Stimulated activated memory B cell treated with anti-CD40 and anti-IgM and Interleukin-4, amounts not matched to agents 10 μg/mL and 1 μg/mL and 100 μg/mL, for 72 hours (primary cell): ENCODE results near the gene TSPAN32.

Experiments used
- ATAC-seq: fragments of 150-1000 bp; cut with Tn5 transposase; 2 replicates; pipeline ENCODE4 v1.10.0; 2021
- H3K27ac Mint-ChIP-seq: one replicate; pipeline ENCODE4 v1.8.0; 2022; ENCODE audit warnings: mild to moderate bottlenecking, mixed read lengths
- H3K27me3 Mint-ChIP-seq: one replicate; pipeline ENCODE4 v1.8.0; 2022; ENCODE audit warnings: mixed read lengths
- H3K36me3 Mint-ChIP-seq: one replicate; pipeline ENCODE4 v1.8.0; 2022; ENCODE audit warnings: mixed read lengths
- H3K4me1 Mint-ChIP-seq: one replicate; pipeline ENCODE4 v1.8.0; 2022; ENCODE audit warnings: mixed read lengths
- H3K4me3 Mint-ChIP-seq: one replicate; pipeline ENCODE4 v1.8.0; 2022; ENCODE audit warnings: mild to moderate bottlenecking, moderate library complexity, mixed read lengths
- H3K9me3 Mint-ChIP-seq: one replicate; pipeline ENCODE4 v1.8.0; 2022; ENCODE audit warnings: mixed read lengths

TSPAN32 gene

GRCh38 chr11:2312232-2313042, 10.6 kb downstream of the TSPAN32 start:
- no peak overlapping the region for H3K27ac Mint-ChIP-seq
- H3K4me3 Mint-ChIP-seq, result no peak overlapping the region
- H3K27me3 Mint-ChIP-seq, result peaks cover 27% of the 10 kb centered on the region
- ATAC-seq, result no peak
- H3K9me3 Mint-ChIP-seq, result no peaks in the 10 kb centered on the region
- H3K4me1 Mint-ChIP-seq, result no peaks in the 10 kb centered on the region
- no peaks in the 10 kb centered on the region for H3K36me3 Mint-ChIP-seq

- H3K27me3 Mint-ChIP-seq, result peaks cover 27% of the 10 kb centered on the region
- H3K36me3 Mint-ChIP-seq, result no peaks in the 10 kb centered on the region
- H3K27ac Mint-ChIP-seq, result no peak overlapping the region
- no peaks in the 10 kb centered on the region for H3K4me1 Mint-ChIP-seq
- H3K4me3 Mint-ChIP-seq, result no peak overlapping the region
- H3K9me3 Mint-ChIP-seq, result no peaks in the 10 kb centered on the region
- no peak for ATAC-seq
Measured at GRCh38 chr11:2313051-2313951, 11.5 kb downstream of the TSPAN32 start.

DNA sequence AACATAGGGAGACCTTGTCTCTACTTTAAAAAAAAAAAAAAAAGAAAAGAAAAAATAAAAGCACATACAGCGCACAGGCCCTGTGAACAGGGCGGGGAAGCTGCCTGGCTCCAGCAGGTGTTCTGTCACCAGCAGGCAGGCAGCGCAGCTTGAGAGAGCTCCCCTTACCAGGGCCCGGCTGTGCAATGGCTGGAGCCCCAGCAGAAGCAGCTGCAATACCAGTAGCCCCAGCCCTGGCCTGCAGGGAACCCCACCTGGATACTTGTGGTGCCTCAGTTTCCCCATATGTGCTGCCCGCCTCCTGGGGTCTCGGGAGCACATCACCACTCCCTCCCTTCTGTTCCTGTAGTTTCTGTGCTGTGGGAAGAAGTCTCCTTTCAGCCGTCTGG, 12.3 kb downstream of the TSPAN32 start:
- H3K27ac Mint-ChIP-seq, result no peak overlapping the region
- no peak for ATAC-seq
- no peaks in the 10 kb centered on the region for H3K9me3 Mint-ChIP-seq
- no peak overlapping the region for H3K4me3 Mint-ChIP-seq
- no peaks in the 10 kb centered on the region for H3K4me1 Mint-ChIP-seq
- H3K36me3 Mint-ChIP-seq, result no peaks in the 10 kb centered on the region
- H3K27me3 Mint-ChIP-seq, result peaks cover 27% of the 10 kb centered on the region

GRCh38 chr11:2314525-2315394, 12.9 kb downstream of the TSPAN32 start:
- H3K4me3 Mint-ChIP-seq, result no peak overlapping the region
- peaks cover 29% of the 10 kb centered on the region for H3K27me3 Mint-ChIP-seq
- H3K27ac Mint-ChIP-seq, result no peak overlapping the region
- no peak for ATAC-seq
- H3K4me1 Mint-ChIP-seq, result no peaks in the 10 kb centered on the region
- no peaks in the 10 kb centered on the region for H3K9me3 Mint-ChIP-seq
- H3K36me3 Mint-ChIP-seq, result no peaks in the 10 kb centered on the region

DNA sequence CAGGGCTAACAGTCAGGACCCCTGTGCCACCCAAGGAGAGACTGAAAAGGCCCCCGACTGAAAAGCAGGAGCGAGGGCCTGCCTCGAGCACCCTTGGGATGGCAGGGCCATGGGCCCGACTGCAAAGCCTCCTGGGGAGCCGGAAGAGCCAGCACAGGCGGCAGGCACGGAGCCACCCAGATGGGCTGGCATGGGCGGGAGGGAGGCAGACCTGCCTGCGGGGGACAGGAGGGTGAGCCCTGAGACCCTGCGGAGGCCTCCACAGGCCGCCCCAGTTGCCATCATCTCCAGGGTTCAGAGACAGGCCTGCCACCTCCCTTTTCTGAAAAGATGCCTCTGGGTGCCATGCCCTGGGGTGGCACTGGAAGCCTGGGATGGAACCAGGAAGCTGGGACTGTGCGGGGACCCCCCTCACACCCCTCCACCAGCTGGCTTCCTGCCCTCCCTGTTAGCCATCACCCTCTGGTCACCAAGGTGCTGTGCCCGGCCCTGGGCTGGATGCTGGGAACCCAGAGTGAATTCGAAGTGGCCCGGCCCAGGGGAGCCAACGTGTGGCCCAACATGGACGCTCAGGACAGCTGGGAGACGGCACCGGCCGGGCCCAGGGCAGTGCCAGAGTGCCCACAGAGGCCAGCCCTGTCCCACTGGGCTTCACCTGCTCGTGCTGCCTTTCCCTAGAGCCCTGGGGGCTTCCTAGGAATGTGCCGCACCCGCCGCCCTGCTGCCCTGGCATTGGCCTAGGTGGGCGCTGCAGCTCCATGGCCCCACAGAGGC, 13.8 kb downstream of the TSPAN32 start:
- Mint-ChIP-seq H3K4me3 (no peak overlapping the region), H3K27ac (no peak overlapping the region), H3K4me1 (no peaks in the 10 kb centered on the region), H3K9me3 (no peaks in the 10 kb centered on the region), H3K36me3 (no peaks in the 10 kb centered on the region), H3K27me3 (peaks cover 37% of the 10 kb centered on the region)
- ATAC-seq, result no peak

DNA sequence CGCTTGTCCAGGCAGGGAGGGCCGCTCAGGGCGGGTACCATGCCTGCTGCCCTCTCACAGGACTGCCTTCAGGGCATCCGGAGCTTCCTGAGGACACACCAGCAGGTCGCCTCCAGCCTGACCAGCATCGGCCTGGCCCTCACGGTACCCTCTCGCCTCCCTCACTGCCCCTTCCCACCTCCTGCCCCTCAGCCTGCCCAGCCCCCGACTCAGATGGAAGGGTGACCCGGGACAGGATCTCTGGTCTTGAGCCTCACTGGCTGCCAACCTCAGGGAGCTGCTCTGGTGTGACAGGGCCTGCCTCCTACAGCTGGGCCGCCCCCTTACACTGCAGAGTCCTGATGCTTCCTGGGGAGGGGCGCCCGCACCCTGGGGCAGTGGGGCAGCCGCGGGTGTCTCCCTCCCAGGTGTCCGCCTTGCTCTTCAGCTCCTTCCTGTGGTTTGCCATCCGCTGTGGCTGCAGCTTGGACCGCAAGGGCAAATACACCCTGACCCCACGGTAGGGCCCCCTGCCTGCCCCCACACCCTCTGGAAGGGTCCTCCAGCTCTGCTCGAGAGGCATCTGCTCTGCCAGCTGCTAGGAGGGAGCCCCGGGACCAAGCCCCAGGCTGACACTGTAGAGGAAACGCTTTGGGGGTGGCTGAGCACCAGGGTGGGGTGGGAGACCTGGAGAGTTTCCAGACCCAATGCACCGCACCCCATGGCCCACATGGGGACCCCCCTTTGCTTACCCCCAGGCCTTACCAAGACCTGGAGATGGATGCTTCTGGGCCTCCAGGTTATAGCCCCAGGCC, 14.6 kb downstream of the TSPAN32 start:
- H3K4me1 Mint-ChIP-seq, result no peaks in the 10 kb centered on the region
- peaks cover 42% of the 10 kb centered on the region for H3K27me3 Mint-ChIP-seq
- H3K27ac Mint-ChIP-seq, result no peak overlapping the region
- ATAC-seq, result no peak
- H3K36me3 Mint-ChIP-seq, result no peaks in the 10 kb centered on the region
- H3K9me3 Mint-ChIP-seq, result no peaks in the 10 kb centered on the region
- no peak overlapping the region for H3K4me3 Mint-ChIP-seq

GRCh38 chr11:2316963-2317244, 15.1 kb downstream of the TSPAN32 start:
- Mint-ChIP-seq H3K27me3 (peaks cover 36% of the 10 kb centered on the region), H3K36me3 (no peaks in the 10 kb centered on the region), H3K4me1 (no peaks in the 10 kb centered on the region), H3K27ac (no peak overlapping the region), H3K4me3 (no peak overlapping the region), H3K9me3 (no peaks in the 10 kb centered on the region)
- no peak for ATAC-seq

DNA sequence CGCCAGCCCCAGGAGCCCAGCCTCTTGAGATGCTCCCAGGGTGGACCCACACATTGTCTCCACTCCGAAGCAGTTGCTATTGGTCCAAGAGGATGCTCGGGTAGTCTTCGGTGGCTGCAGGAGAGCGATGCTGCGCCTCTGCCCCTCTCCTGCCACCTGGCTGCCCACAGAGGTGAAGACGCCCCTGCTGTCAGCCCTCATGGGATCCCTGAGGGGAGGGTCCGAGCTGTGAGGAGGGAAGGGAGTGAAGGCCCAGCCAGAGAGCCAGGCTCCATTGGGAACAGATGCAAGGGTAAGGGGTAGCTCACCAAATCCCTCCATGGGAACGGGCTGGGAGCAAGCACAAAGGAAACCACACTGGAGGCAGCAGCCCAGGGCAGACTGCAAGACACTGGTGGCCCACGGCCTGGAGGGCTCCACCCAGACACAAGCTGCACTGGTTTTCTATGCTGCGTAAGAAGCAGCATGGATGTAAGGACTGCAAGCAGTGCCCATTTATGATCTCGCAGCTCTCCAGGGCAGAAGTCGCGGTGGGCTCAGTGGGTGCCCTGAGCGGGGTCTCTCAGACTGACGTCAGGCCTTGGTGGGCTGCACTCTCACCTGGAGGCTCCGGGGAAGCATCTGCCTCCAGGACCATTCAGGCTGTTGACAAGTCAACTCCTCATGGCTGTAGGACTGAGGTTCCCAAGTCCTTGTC, 15.7 kb downstream of the TSPAN32 start:
- no peak overlapping the region for H3K27ac Mint-ChIP-seq
- no peak overlapping the region for H3K4me3 Mint-ChIP-seq
- peaks cover 36% of the 10 kb centered on the region for H3K27me3 Mint-ChIP-seq
- no peak for ATAC-seq
- no peaks in the 10 kb centered on the region for H3K9me3 Mint-ChIP-seq
- no peaks in the 10 kb centered on the region for H3K4me1 Mint-ChIP-seq
- H3K36me3 Mint-ChIP-seq, result no peaks in the 10 kb centered on the region

GRCh38 chr11:2318123-2318522, 16.3 kb downstream of the TSPAN32 start:
- Mint-ChIP-seq H3K27ac (no peak overlapping the region), H3K36me3 (no peaks in the 10 kb centered on the region), H3K4me3 (no peak overlapping the region), H3K4me1 (no peaks in the 10 kb centered on the region), H3K27me3 (peaks cover 35% of the 10 kb centered on the region), H3K9me3 (peaks cover 4% of the 10 kb centered on the region)
- no peak for ATAC-seq

GRCh38 chr11:2318707-2319106, 16.9 kb downstream of the TSPAN32 start:
- no peak for ATAC-seq
- Mint-ChIP-seq H3K27me3 (peaks cover 29% of the 10 kb centered on the region), H3K4me1 (no peaks in the 10 kb centered on the region), H3K4me3 (no peak overlapping the region), H3K9me3 (peaks cover 4% of the 10 kb centered on the region), H3K27ac (no peak overlapping the region), H3K36me3 (no peaks in the 10 kb centered on the region)

DNA sequence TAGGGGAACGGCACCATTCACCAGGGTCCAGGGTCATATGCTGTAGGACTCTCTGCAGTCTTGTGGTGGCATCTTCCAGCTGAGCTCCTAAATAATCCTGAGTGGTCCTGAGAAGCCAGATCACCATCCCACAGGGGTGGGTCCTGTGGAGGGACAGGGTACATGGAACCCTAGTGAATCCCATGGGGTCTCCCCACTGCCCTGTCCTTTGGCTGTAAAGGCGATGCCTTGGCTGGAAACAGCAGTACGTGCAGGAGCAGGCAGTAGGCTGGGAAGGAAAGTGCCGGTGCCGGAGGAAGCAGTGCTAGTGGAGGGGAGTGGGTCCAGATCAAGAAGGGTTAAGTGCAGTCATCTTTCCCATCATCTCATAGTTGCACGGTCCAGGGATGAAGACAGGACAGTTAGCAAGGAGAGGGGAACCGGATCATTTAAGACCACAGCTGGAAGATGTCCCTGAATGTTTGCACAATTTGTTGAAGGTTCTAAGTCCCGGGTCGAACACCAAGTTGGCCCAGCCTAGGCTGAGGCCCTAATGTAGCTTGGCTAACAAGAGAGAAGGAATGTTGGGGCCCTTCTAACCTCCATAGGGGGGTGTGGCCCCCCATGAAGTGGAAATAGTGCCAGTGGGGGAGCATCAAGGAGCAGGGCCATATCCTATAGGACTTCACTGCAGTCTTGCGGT, 18.1 kb downstream of the TSPAN32 start:
- H3K4me3 Mint-ChIP-seq, result no peak overlapping the region
- no peaks in the 10 kb centered on the region for H3K4me1 Mint-ChIP-seq
- peaks cover 4% of the 10 kb centered on the region for H3K9me3 Mint-ChIP-seq
- no peaks in the 10 kb centered on the region for H3K36me3 Mint-ChIP-seq
- H3K27ac Mint-ChIP-seq, result no peak overlapping the region
- peaks cover 20% of the 10 kb centered on the region for H3K27me3 Mint-ChIP-seq
- no peak for ATAC-seq

- Mint-ChIP-seq H3K9me3 (peaks cover 4% of the 10 kb centered on the region), H3K36me3 (no peaks in the 10 kb centered on the region), H3K27me3 (peaks cover 16% of the 10 kb centered on the region), H3K27ac (no peak overlapping the region), H3K4me1 (no peaks in the 10 kb centered on the region), H3K4me3 (no peak overlapping the region)
- ATAC-seq, result no peak
Measured at GRCh38 chr11:2320568-2321310, 18.9 kb downstream of the TSPAN32 start.

DNA sequence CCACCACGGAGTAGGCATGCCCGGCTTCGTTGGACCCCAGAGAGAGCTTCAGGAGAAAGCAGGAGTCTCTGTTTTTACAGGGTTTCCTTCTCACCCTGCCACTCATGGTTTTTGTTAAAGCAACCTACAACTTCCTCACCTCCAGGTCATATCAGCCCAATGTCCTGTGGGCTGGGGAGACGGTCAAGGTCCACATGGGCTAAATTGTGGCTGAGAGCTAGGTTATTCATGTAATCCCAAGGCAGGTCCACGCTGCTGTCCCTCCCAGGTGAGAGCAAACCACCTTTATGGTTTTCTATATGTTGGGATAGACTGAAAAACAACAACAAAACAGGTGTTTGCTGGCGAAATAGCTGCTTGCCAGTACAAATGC, 19.5 kb downstream of the TSPAN32 start:
- Mint-ChIP-seq H3K27me3 (peaks cover 16% of the 10 kb centered on the region), H3K27ac (no peak overlapping the region), H3K4me1 (no peaks in the 10 kb centered on the region), H3K4me3 (no peak overlapping the region), H3K9me3 (peaks cover 4% of the 10 kb centered on the region), H3K36me3 (no peaks in the 10 kb centered on the region)
- no peak for ATAC-seq
